Ureter (tissue), 1 donor: ENCODE results near the gene LAMB4. TPM values are rescaled to one million over a fixed set of nuclear protein-coding genes. Genes with fewer than 3 reads are reported as not detected.

Experiments
- DNase-seq: peaks from one replicate; pipeline ENCODE4 v3.0.0-alpha.2; 2020; ENCODE audit warnings: low spot score
- total RNA-seq: library from RNA; stranded (reverse); gene quantifications from one replicate; pipeline ENCODE4 v1.2.4, GENCODE V29; 2023
- donor health status: DM: yes; HTN: yes; CAD: no.

Gene LAMB4
- total RNA-seq, 1 donor from 2014 or later = not detected

DNA sequence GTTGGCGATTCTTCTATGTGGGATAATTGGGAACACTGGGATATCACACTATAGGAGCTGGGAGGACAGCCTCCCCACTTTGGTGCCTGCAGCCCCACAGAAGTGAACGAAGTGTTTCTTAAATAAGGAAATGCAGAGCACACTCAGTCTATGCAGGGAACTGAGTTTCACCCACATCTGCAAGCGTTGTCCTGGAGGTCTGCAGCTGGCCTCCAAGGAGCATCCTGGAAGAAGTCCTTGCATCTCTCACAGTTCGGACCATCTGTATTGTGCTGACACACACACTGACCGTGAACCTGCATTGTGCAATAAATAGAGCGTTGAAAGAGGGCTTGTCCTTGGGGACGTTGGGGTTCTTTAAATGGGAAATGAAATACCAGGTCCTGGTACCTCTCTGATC lies 25.8 kb downstream of the LAMB4 start:
- DNase-seq = no peak

DNA sequence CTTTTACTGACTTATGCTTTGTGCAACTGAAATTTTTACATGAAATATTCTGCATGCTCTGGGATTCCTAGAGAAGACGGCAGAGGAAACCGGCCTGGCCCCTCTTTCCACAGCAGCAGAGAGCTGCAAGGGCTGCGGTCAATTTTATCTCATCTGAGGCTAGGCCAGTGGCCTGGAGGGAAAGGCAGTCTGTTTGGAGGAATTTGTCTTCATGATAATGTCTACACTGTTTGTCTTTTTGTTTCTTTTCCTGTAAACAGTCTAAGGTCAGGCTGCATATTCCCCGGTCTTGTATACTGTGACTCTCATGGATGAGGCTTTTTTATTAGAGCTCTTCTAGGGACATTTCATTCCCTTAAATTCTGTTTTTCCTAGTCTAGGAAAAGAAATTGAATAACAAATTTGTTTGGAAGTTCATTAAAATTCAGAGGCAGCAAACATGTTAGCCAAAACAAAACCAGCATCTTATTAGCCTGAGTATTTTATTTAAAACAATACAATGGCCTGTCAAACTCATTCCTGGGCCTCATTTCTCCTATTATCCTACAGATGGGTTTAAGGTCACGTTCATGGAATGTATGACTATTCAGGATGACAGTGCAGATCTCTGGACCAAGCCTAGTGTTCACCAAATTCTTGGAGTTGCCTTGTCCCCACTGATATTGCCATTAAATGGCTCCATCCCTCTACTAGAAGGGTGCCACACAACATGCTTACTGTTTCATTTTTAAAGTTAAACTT lies 26.4 kb downstream of the LAMB4 start:
- no peak for DNase-seq

DNA sequence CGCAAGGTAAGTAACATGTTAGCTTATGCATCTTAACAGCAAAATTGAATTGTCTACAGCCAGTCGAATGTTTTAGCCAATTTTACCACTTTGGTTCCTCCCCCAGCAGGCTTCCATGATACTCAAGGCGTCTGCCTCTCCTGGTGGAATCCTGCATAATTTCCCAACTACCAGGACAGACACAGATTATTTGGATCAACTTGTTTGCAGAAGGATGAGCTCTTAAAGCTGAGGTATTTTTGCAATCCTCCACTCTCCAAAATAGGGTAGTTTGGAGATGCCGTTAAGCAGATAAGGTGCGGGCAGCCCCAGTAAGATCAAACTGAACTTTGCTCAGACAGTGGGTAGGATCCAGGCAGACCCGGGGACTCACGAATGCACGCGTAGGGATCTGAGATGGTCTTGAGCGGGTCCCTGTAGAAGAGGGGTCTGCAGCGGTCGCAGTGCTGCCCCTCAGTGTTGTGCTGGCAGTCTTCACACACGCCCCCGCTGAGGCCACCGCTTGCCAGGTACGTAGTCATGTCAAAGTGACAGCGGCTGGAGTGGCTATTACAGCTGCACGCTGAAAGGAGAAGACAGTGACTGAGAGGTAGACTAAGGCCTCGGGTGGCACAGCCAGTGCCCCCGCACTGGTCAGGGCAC lies 27.4 kb downstream of the LAMB4 start:
- DNase-seq = no peak

DNA sequence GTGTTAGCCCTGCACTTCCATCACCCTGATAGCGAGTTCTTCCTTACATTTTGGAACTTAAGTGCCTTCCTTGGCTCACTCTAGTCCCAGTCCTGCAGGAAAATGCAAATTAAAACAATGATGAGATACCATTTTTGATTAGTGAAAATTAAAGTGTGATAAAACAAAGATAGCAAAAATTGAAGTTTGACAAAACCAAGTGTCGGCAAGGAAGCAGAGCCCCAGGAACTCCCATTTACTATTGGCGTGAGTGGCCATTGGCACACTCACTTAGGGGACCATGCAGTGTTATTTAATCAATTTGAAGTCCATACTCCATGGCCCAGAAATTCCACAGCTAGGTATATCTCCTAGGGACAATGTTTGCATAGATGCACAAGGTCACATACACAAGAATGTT lies 28.4 kb downstream of the LAMB4 start:
- no peak for DNase-seq

DNA sequence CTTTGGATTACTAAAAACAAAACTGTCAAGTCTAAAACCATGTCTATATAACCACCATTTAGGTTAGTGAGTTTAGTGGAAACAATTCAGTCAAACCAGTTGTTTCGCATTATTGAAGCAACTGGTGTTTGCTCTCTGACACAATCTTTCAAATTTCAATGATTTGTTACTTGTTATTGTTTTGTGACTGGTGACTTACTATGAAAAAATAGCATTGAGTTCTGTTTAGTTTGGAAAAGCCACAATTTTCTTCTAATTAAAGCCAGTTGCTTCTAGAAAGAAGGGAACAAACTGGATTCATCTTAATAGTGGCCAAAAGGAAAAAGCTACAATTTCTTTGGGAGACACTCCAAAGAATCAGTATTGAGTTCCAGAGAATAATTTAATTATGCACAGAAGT lies 30.4 kb downstream of the LAMB4 start:
- no peak for DNase-seq

DNA sequence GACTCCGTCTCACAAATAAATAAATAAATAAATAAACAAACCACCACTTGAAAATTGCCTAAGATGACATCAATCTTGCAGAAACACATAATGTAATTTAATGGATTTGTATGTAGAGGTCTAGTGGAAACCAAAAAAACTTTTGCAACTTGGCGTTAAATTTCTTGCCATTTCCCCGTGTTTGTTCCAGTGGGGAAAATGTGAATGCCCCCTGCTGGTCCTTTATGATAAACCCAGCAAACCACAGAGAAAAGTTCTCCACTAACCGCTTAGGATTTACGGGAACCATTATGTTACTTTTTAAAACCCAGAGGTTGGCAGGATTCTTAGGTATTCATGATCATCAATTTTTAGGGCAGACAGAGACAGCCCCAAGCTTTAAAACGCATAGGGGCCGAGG lies 32.5 kb downstream of the LAMB4 start:
- no peak for DNase-seq

DNA sequence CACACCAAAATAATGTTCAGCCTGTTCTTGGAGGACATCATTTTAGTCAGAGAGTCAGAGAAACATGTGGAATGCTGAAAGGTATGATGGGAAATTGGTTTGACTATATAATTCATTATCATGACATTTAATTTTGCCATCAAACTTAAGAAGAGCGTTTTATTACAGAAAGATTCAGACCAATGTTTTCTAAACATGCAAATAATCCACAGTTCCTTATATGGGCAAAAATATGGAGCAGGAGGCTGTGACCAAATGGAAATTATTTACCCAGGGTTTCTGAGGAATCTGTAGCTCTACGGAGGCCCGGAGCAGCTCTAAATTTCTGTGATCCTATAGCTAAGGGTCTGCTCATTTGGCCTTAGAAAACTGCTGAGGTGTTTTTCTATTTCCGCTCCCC lies 33.2 kb downstream of the LAMB4 start:
- DNase-seq = no peak

DNA sequence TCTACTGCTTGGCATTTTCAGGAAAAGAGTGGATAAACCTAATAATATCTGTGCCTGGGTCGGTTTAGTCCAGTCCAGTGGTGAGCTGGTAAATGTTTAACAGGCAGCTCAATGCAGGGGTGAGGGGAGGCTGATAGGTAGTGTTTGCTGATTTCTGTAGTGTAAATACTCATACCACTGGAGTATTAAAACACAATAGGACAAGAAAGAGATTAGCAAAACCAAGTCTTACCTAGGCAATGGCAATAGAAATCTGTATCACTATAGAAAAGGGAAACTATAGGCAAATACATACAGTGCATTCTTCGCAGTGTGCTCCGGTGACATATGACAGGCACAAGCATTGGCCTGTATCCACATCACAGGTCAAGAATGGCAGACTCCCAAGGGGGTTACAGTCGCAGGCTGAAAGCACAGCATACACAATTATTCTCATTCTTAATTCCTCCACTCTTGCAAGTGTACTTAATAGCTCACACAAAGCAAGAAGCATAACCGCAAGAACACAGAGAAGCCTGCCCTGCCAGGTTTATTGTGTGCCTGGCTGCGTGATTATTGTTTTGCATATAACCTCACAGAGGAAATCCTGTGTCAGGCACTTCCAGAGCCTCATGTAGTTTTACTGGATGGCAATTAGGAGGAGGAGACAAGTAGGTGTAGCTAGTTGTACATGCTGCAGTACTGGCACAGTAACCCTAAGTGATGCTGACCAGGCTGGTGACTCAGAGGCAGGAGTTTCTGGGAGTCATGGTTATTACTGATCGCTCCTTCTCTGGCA lies 35.0 kb downstream of the LAMB4 start:
- no peak for DNase-seq

DNA sequence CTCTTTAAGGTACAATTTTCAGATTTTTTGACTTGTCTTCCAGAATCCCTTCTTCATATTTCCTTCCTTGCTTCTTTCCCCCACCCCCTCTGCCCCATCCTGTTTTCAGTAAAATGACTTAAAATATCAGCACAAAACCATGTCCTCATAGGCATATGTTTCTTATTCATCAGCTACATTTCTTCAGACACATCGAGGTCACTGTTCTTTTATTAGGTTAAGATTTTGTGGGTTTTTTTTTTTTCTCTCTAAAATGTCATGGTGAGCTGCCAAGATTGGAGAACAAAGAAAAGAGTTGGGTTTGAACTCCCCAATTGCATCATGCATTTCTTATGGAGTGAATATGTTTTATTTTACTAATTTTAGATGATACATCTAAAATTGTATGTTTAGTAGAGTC lies 35.8 kb downstream of the LAMB4 start:
- no peak for DNase-seq

DNA sequence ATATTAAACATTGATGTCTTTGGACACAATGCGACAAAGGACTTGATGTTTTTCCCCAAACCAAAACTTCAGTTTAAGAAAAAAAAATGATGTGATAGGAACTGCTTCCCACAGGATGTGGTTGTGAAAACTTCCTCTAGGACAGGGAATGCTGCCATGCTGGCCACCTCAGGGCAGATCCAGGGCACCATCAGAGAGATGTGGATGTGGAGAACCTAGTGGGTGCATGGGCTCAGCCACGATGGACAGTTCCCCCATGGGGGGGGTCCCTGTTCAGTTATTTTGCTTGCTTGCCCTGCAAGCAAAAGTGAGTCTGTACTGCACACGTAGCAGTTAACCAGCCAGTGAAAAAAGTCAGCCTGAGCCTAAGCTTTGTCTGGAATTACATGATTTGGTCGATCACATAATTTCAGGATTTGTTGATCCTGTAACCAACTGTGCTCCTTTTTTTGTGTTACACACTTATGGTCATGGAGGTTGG lies 36.3 kb downstream of the LAMB4 start:
- DNase-seq = no peak

DNA sequence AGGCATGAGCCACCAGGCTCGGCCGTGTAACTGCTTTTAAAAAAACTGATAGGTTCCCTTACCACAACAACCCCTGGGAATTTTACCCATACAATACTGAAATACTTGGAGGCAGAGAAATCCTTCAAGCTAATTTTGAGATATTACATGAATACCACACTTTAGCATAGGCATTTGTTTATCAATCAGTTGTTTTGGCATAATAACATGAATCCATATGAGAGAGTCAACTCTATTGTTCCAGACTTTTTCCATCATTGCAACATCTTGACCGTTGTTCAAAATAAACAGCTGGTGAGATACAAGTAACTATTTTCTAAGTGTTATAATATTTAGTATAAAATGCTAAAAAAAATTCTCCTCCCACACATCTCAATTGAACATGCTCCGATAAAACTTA lies 36.8 kb downstream of the LAMB4 start:
- no peak for DNase-seq

DNA sequence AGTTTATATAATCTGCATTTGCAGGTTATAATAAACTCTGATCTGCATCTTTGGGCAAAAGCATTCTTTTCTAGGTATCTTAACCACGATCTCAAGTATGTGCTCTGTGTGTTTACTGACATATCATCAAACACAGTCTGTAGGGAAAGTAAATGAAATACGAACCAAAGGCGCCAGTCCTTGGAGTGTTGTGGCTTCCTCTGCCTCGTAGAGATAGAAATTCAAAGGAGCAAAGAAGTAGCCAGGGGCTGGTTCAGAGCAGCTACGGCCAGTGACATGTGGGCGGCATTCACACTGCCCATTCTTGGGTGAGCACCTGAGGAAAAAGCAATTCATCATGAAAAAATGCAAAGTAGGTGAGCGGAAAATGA lies 38.7 kb downstream of the LAMB4 start:
- no peak for DNase-seq

DNA sequence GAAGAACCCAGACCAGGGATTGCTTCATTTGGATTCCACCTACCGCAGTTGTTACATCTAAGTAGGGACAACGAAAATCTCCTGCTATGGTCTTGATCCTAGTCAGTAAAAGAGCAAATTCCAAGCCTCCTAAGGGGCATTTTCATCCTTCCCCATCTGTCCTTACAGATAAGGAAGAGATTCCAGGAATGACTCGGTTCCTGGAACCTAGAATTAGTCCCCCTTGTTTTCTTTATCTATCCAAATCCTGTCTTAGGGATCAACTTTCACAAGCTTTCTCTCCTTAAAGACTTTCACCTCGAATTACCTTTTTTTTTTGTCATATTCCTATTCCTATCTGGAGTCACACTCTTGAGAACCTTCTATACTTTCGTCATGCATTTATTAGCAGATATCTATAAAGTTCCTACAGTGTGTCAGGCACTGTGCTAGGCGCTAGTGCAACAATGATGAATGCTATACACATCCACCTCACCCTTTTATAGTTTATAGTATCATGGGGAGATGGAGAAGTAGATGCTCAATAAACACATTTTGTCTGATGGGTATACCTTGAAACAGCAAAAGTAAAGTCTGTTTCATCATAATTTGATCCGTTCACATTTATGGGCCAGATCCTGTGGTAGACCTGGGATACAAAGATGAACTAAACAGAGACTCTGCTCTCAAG lies 39.2 kb downstream of the LAMB4 start:
- no peak for DNase-seq

DNA sequence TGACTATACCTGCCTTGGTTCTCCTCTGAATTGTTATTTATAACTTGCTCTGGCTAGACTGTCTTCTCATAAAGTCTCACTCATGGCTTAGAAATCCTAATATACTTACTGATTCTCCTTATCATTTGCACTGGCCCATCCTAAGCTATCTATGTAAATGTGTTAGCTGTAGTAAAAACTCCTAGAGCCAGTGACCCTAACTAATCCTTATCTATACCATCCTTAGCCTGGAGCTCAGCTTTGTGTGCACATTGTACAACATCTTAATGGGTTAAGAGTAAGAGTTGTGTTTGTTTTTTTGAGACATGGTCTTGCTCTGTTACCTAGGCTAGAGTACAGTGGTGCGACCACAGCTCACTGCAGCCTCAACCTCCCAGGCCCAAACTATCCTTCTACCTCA lies 40.8 kb downstream of the LAMB4 start:
- no peak for DNase-seq

DNA sequence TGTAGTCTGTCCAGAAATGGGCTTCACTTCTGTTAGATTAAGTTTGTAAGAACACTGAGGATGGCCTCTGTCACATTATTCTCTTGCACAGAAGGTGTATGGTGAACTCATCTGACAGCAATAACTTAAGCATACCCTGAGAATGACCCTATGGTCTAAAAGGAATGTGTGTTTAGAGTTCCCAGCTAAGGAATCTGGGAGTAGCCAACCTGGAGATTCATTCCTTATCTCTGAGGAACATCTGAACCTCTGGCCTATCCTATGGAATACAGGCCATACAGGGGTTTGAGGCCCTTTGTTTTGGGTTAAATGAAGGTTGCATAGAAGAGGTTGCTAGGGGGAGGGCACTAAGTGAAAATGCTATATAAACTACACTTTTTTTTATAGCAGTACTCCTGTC lies 41.4 kb downstream of the LAMB4 start:
- DNase-seq = no peak

DNA sequence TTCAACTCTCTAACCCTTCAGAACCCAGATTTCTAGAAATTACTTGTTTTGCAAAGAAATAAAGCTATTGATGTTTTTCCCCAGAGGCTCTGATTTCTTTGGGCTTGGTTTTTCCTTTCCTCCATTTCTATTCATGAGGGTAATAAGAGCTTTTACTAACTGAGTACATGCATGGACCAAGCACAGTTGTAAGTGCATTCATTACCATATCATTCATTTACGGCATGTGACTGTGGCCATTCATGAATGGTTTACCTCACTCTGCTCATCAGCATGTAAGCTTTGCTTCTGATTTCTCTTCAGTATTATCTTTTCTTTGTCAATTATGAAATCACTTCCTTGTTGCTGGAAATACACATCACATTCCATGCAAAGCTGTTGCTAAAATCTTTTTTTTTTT lies 42.4 kb downstream of the LAMB4 start:
- no peak for DNase-seq

DNA sequence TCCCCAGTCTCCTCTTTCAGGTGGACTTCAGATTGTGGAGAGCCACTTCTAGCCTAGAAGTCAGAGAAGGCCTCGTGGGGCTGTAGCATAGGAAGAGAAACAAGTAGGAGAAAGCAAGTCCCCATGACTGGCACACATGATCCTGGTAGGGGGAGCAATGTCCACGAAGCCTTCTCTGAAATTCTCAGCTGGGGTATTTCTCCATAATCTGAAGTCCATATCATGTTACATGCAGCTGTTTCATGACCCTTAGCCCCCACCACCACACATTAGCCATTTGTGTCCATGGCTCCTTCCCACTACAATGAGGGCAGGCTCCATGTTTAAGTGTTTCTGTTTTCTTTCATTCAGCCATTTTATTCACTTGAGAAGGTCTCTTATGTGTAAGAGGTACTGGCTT lies 43.2 kb downstream of the LAMB4 start:
- DNase-seq = no peak

DNA sequence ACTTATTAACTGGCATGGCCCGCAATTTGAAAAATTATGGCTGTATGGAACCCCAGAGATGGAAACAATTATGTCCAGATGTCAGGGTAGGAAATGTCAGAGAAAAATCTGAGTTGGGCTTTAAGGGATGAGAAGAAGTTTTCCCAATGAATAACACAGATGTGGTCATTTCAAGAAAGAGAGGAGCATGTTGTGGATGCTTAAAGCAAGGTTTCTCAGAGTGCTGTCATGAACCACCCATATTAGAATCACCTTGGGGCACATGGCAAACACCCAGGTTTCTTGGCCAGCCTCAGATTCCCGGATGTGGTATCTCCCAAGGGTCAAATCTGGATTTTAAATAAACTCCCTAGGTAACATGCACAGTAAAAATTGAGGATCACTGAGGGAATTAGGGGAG lies 43.6 kb downstream of the LAMB4 start:
- no peak for DNase-seq

DNA sequence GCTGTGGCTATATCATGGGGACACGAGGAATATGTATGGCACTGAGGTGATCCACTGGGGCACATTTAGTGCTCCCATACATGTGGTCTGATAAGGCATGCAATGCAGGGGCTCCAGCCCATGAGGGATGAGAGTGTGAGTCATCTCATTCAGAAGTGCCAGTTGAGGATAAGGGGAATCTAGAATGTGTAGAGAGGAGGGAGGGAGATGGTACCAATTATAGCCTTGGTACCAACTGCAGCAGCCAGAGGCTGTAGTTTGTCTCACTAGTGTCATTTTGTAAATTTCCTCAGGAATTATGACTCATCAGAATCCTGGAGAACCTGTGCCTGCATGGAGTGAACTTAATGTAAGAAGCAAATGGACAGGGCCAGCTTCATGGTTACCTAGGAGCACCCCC lies 46.2 kb downstream of the LAMB4 start:
- no peak for DNase-seq

DNA sequence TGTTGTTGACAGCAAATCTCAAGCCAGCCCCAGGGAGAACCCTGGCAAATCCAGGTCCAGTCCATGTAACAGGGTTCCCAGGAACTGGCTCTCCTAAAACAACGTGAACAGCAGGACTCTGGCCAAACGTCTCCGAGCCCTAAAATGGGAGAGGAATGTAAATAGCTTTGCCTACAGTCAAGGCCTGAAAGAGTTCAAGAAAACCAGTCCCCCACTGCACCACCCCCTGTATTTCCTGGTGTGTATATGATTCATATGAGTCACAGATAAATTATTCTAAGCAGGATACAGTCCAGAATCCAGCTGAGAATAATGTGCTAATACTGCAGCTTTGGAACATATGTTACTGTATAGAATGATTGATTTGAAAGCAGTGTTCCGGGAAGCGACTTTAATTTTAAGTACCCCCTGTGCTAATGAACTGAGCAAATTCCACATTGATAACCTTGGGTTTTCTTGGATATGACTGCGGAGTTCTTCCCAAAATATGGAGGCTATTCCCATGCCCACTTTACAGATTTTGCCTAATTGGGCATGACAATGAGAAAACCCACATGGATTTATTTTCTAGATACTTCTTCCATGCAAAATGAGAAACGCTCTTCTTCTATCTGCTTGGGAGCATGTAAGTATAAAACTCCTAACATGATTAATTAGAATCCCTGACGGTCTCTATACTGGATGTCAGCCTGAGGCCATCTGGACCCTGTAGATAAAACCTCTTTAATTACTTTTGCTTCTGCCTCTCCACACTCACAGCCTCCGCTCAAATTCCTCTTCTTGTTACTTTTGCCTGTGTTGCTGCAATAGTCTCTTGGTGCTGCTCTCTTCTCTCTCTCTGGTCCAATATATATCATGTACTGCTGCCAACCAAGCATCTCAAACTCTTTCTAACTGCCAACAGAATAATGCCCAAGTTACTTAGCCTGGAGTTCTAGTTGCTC lies 50.2 kb downstream of the LAMB4 start:
- DNase-seq = no peak

DNA sequence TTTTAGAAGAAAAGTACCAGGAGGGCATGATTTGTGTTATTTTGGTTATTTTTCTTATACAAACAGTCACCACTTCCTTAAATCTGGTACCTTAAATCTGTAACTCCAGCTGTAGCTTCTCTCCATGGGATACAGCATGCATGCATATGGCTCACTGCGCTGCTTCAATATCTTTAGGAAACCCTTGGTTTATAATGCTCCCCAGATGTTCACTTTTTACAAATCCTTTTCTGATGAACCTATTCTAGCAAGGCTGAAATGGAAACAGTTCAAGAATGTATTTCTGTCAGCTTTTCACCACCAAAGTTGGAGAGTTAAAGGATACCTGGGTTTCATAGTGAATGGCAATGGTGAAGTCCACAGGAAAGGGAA lies 50.9 kb downstream of the LAMB4 start:
- no peak for DNase-seq
